GM21360 (cell line): ENCODE results near the gene SRGAP1.
"Not testable (repeated sequence)": the region's sequence is repeated elsewhere in the genome, so short reads cannot be mapped to it uniquely, and the experiment has no call there.

Experiments
- ATAC-seq: cut with Tn5 transposase; IDR thresholded peaks from one replicate; pipeline ENCODE4 v1.9.1; 2021; ENCODE audit warnings: mild to moderate bottlenecking, moderate library complexity; ENCODE audit not compliant: unreplicated experiment

The SRGAP1 gene

GRCh38 chr12:63995512-63995911 lies 151.0 kb downstream of the SRGAP1 start:
- no peak for ATAC-seq

DNA sequence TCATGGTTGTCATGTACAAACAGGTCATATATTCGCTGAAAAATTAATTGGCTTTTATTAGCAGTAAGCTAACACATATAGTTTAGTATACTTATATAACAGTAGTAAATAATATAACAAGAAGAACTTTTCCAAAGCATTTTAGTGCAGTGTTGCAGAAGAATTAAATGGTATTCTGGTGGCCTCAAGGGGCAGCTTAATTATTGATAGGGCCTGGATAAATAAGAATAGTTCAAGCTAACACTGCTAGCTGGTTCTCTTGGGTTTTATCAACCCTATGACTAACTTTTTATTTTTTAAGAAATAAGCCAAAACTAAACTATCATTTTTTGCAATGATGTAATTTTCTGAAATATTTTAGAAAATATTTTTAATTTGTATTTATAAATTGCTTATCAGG lies 152.1 kb downstream of the SRGAP1 start:
- no peak for ATAC-seq

- no peak for ATAC-seq
Measured at GRCh38 chr12:63997198-63997597, 152.7 kb downstream of the SRGAP1 start.

GRCh38 chr12:63998584-63998983 lies 154.1 kb downstream of the SRGAP1 start:
- ATAC-seq = no peak

GRCh38 chr12:63999853-64000252 lies 155.4 kb downstream of the SRGAP1 start:
- ATAC-seq = no peak

GRCh38 chr12:64001439-64001838 lies 156.9 kb downstream of the SRGAP1 start:
- ATAC-seq = no peak

DNA sequence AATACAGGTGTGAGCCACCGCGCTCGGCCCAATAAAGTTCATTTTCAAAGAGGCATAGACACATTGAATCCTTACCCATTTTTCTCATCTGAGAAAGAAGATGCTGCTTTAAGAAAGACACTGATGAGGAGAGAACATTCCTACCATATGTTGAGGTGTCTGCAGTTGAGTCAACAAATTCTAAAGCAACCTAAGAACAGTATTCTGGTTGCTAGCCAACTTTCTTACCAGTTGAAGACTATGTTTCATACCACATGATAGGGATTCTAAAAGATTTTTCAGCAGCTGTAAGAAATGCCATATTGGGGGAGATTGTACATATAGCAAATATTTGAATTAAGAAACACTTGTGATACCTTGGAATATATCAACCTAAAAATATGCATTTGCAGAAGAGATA lies 160.1 kb downstream of the SRGAP1 start:
- ATAC-seq = no peak

GRCh38 chr12:64006211-64006825 lies 161.8 kb downstream of the SRGAP1 start:
- ATAC-seq = no peak

GRCh38 chr12:64007853-64008252 lies 163.4 kb downstream of the SRGAP1 start:
- no peak for ATAC-seq

GRCh38 chr12:64008596-64008995 lies 164.1 kb downstream of the SRGAP1 start:
- no peak for ATAC-seq

DNA sequence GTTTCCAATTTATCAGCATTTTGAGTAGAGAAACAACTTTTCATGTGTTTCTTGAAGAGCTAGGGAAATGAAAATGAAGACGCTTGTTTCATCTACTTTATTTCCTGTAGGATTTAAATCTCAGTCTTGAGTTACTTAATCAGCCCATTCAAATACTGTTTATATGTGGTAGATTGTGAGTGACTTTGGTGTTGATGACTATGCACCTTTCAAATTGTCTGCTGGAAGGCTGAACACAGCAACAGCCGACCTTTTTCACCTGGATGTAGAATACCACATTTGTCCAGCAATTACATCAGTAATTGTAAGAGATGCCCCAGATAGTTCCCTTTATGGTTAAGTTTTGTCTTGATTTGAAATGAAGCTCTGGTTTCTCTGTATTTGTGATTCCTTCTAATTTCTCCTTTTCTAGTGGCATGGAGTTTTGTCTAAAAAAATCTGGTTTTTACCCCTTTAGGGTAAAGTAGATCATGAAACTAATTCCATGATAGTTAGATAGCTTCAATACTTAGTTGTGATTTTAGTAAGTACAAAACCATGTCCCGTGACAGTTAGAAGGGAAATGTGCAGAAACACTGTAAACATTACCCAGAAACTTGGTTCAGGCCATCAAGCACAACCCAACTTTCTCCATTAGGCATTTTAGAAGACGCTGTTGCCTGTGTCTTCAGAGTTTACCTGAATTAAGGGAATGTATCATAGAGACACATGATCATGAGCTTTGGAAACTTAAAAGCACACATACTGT lies 165.0 kb downstream of the SRGAP1 start:
- no peak for ATAC-seq

DNA sequence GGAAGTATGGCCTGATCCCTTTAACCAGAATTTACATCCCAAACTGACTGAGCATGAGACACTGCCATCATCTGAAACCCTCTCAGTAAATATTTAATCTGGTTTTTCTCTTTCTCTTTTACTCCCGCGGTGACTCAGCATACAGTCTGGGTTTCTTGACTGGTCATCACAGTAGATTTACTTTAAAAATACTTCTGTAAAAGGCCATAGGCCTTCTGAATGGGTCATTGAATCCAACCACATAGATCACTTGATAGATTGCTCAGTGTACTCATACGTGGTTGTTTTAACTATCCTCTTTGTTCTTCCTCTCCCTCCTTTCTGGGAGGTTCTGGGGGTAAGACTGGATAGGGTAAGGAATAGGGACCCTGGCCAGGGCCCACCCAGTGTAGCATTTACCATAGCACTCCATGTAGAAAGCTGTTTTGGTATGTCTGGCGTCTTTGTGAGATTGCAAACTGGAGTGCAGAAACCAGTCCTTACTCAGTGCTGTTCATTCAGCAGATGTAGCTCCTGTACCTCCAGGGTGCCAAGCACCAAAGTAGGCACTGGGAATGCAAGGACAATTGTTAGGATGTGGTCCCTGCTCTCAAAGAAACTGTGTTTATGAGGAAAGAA lies 165.7 kb downstream of the SRGAP1 start:
- no peak for ATAC-seq

DNA sequence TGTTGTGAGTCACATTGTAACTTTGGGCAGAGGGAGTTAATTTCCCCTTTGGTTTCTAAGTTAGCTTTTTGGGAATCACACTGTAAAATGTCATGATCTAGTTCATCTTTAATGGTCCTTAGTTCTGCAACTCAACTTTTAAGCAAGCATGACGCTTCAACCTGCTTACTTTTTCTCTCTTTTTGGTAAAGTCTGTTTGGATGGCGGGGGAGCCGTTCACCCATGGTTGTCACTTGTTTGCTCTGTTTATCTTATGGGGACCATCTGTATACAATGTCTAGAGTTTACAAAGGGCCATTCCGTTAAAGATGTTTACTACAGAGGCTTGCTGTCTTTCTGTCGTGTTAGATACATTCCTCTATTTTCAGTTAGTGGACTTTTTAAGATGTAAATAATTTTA lies 172.0 kb downstream of the SRGAP1 start:
- no peak for ATAC-seq

DNA sequence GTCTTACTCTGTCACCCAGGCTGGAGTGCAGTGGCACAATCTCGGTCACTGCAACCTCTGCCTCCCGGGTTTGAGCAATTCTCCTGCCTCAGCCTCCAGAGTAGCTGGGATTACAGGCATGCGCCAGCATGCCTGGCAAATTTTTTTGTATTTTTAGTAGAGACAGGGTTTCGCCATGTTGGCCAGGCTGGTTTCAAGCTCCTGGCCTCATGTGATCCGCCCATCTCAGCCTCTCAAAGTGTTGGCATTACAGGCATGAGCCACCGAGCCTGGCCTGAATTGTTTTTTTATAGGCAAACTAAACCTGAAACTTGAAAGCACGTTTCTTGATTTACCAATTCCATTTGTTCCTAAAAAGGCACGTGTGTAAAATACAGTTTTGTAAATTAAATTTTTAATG lies 173.6 kb downstream of the SRGAP1 start:
- not testable (repeated sequence) for ATAC-seq

DNA sequence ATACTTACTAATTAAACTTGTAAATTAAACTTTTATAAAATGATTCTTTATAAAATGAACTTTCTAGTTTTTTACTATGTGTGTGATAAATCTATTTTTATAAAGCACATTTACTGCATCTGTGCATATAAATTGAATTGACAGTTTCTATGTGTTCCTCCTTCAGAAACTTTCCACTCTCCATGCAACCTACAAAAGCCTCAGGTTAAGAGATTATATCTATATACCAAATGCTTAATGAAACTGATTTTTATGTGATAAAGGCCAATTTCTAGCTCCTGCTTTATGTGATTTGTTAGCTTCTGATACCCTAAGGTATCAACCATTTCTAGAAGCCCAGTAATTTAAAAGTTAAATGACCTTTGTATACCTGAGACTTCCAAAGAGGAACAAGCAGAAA lies 174.0 kb downstream of the SRGAP1 start:
- ATAC-seq = no peak

DNA sequence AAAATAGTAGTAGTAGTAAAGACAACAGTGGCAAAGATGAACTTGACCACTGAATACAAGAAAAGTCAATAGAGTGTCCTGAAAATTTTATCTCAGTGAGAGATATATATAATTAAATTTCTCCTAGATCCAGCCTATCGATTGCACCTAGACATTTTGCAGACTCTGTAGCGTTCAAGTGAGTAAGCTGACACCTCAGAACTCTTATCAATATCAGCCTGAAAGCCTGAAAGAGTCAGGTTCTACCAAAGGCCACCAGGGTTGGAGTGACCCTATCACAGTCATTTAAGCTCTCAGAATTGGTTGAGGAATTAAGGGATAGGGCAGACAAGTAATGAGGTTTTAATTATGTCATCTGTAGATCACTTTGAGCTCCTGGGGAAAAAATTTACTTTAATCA lies 174.6 kb downstream of the SRGAP1 start:
- ATAC-seq = no peak

GRCh38 chr12:64019654-64020053 lies 175.2 kb downstream of the SRGAP1 start:
- no peak for ATAC-seq

DNA sequence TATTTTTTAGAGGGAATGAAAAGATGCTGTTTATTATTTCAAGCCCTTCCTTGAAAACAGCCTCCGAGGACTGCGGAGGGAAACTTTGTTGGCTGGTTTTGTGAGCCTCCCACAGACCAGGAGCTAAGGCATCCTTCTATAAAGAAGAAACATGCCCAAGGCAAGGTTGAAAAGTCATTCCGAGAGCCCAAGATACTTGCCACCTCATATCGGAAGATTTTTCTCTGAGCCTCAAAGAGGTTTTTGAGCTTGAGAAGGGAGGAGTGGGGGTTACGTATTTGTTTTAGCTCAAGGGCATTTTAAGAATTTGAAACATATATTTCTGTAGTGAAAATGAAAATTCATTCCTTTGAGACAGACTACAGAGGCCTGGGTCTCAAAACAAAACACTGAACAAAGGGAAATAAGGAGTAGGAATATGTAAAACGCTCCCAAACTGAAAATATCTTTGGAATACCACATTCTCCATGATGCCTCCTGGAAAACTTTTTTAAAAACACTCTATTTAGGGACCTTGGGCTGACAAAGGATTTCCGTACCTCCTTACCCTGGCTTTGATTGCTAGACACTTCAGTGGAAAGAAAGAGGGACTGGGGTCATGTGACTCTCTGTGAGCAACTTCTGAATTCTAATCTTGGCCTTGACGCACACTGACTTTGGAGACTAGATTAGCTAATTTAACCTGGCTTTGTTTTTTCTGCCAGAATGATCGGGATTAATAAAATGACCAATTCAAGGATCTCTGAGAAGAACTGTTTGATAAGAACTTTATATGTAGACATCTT lies 180.9 kb downstream of the SRGAP1 start:
- ATAC-seq = no peak

DNA sequence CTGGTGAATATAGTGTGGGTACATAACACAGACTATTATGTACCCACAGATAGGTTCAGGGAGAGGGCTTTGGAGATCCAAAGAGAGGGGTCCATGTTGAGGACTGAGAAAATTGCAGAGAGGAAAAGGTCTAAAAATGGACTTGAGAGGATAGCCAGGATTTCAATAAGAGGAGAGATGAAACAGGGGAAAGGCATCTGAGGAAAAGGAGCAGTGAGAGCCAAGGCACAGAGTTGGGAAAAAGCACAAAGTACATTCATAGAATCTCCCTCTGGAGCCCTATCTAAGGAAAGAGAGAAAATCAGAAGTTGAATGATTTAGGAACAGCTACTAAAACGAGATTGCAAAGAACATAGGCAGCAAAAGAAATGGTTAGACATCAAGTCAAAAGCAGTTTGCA lies 182.8 kb downstream of the SRGAP1 start:
- no peak for ATAC-seq

DNA sequence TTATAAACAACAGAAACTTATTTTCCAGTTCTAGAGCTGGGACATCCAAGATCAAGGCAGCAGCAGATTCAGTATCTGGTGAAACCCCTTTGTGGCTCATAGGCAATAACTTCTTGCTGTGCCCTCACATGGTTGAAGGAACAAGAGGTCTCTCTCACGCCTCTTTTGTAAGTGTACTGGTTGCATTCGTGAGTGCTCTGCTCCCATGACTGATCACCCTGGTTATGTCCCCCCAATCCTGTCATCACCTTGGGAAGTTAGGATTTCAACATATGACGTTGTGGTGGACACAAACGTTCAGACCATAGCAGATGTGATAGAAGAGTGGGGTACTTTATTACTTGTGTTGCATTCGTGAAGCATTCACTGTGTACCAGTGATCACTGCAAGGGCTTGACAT lies 184.0 kb downstream of the SRGAP1 start:
- ATAC-seq = no peak

DNA sequence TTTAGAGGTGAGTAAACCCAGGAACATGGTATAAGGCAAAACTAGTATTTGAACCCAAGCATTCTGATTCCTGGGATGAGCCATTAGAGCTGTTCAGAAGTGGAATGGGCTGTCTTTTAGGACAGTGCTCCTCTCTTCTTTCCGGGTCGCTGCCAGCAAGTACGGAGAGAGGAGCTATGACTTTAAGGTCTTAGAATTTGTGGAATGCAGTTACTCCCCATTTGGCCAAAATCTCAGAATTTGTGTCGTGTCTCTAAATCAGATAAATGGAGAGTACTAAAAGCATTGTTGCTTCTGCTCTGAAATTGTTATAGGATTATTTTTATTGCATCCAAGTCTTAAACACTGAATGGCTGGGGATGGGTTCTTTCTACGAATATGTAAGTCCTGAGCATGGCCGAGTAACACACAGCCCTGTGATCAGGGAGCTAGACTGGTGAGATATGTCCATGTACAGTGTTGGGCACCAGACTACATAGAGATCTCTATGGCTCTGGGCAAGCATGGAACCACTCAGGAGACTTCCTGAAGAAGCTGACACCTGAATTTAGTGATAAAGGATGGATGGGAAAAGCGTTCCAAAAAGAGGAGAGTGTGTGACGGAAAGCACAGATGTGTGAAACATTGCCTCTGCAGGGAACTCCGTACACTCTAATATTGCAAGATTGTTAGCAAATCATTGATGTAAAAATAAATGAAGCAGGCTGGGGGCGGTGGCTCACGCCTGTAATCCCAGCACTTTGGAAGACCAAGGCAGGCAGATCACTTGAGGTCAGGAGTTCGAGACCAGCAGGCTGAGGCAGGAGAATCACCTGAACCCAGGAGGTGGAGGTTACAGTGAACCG lies 184.7 kb downstream of the SRGAP1 start:
- ATAC-seq = no peak
